ENCODE measurements around the gene FKBP5.
A peak's percentile ranks its signal among the peaks of the same experiment; 100 is the strongest.
"Not testable (repeated sequence)": the region's sequence is repeated elsewhere in the genome, so short reads cannot be mapped to it uniquely, and the experiment has no call there.

The FKBP5 gene

DNA sequence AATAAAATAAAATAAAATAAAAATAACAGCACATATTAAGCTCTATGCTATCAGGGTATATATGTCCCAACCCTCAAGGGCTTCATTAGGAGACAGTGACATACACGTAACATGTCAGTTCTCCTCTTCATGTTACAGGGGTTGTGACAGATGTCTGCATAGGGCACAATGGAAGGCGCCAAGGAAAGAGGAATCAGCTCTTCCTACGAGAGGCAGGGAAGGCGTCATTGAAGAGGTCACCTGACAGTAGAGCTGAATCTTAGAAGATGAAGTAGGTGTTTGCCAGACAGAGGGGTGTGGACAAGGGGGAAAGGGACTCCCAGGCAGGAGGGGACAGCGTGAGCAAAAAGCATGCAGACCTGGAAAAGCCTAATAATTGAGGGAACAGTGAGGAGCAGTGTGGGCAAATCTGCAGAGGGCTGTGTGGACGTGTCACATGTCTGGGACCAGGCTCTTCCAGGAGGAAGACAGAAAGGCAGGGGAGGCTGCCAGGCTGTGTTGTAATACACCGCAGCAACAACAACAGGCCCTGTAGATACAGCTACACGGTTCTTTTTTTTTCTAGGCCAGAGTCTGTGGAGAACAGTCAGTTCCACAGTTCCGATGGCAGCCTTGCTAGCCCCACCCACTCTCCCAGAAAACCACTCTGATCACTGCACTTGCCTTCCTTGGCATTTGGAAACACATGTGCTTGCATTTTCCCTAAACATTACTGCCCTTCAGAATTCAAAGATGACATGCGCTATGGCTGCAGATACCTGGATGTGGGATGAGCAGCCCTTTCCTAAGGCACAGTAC is 2.5 kb upstream of the FKBP5 start:
- no peak for DNase-seq (ENCODE audit: low read depth in 2 of 2)

DNA sequence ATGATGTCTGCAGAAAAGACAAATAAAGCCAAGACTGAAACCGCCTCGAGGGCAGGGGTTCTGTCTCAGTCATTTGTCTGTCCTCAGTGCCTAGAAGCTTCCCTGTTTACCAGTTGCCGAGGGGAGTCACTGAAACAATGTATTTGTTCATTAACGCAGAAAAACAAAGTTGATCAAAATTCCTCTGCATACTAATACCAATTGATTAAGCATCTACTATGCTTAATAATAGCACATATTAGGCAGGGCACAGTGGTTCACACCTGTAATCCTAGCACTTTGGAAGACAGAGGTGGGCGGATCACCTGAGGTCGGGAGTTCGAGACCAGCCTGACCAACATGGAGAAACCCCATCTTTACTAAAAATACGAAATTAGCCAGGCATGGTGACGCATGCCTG is 1.8 kb upstream of the FKBP5 start:
- no peak for DNase-seq (ENCODE audit: low read depth in 2 of 2)

DNA sequence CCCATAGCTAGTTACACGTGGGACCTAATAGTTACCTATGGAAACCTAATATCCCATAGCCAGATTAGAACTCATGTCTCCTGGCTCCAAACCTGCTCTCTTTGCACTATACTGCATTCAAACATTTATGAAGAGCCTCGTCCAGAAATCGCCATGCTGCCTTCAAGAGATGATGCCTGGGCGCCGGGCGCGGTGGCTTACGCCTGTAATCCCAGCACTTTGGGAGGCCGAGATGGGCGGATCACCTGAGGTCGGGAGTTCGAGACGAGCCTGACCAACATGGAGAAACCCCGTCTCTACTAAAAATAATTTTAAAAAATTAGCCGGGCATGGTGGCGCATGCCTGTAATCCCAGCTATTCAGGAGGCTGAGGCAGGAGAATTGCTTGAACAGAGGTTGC is 1.3 kb upstream of the FKBP5 start:
- not testable (repeated sequence) for DNase-seq (ENCODE audit: low read depth in 2 of 2)

DNA sequence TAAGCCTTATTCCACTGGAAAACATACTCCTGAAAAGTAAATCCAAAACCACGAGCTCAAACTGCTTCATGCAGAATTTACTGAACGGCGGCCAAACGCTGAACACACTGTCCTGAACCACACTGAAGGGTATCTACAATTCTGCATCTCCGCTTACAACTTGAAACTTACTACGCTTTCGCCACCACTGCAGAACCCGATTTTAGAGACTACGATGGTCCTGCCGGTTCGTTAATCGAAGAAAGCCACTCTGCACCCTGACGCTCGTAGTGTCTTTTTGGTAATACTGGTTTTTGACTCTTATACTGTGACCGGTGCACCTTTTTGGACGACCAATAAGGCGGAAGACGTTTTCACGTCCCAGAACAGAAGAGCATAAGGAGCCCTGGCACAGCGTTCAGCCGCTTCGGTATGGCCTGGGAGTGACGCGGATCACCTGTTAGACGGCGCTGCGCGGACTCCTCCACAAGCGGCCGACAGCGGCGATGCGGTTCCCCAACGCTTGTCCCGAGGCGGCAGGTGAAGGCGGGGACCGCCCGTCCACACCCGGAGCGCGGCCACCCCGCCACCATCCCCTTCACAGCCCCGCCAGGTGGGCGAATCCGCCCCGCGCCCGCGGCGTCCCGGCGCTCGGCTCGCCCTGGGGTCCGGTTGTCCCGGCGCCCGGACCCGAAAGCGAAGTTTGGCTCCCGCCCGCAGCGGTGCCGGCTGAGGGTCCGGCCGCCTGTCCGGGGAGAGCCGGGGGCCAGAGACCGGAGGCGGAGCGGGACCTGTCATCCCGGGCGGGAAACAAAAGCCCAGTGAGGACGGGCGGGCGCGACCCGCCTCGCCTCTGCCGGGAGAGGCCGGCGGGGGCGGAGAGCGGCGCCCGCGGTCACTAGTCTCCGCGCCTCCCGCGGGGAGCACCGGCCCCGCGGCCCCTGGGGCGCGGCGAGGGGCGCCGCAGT is 784 bp downstream of the FKBP5 start:
- DNase-seq (ENCODE audit: low read depth in 2 of 2) = peak in 1 of 2 donors; percentile 39

DNA sequence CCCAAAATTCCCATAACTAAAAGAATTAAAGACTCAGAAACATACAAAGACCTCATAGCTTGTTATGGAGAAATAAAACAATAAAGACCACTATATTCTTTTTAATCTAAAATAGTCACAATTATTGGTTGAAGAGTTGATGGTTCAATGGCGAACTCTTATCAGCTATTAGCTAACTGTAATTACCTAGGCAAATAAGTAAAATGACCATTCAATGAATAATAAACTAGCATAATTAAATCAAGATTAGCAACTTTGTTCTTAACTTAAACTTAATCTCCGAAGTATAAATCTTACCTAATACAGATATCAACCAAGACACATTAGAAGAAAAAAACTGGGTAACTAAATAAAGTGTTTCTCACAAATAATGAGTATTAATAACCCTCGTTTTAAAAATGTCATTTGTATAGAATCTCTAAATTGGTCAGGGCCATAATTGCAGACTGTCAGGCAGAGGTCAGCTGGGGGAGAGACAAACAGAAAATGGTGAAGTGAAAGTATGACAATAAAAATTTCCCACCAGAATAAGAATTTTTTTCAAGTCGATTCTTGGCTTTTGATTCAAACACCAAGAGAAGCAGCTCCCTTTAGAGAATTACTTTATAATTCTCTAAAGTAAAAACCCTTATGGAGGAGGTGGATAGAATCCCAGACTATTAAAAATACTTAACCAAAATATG is 1.7 kb downstream of the FKBP5 start:
- no peak for DNase-seq (ENCODE audit: low read depth in 2 of 2)

DNA sequence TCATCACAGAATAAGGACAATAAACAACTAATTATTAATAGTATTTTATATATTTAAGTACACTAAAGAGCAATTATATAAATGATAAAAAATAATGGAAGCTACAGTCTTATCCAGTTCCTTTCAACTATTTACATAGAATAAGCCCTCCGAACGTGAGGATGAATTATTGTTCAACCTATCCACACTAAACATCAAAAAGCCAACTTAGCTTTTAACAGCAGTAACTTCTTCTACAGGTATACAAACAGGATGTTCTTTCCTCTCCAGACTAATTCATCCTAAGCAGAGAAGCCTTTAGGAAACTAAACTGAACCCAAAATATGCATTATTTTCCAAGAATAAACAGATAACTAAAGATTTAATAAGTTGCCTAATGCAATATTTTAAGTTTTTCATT is 2.3 kb downstream of the FKBP5 start:
- DNase-seq (ENCODE audit: low read depth in 2 of 2) = no peak

DNA sequence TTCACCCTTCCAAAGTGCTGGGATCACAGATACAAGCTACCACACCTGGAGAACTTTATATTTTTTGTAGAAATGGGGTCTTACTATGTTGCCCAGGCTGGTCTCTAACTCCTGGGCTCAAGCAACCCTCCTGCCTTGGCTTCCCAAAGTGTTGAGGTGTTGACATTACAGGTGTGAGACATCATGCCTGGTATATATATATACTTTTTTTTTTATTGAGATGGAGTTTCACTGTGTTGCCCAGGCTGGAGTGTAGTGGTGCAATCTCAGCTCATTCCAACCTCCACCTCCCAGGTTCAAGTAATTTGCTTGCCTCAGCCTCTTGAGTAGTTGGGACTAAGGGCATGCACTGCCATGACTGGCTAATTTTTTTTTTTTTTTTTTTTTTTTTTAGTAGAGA is 5.4 kb downstream of the FKBP5 start:
- DNase-seq (ENCODE audit: low read depth in 2 of 2) = no peak

DNA sequence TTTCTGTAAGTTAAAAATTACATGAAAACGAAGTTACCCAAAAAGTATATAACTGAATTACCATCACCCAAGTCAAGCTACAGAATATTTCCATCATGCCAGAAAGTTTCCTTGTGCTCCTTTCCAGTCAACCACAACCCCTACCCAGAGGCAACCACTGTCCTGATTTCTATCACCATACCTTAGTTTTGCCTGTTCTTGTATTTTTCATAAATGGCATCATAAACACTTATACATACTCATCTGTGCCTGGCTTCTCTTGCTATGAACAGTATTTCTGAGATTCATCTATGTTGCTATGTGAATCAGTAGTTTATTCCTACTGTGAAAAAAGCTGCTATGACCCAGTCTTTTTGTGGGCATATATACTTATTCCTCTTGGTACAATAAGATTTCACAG is 7.4 kb downstream of the FKBP5 start:
- DNase-seq (ENCODE audit: low read depth in 2 of 2) = no peak

DNA sequence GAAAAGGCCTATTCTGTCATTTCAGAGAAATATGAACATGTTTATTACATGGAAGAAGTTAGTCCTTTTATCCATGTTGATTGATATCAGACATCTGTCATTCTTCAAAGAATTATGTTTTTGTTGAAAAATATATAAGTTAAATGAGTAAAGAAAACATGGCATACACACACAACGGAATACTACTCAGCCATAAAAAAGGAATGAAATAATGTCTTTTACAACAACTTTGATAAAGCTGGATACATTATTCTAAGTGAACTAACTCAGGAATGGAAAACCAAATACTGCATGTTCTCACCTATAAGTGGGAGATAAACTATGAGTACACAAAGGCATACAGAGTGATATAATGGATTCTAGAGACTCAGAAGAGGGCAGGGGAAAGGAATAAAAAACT is 9.3 kb downstream of the FKBP5 start:
- DNase-seq (ENCODE audit: low read depth in 2 of 2) = no peak

DNA sequence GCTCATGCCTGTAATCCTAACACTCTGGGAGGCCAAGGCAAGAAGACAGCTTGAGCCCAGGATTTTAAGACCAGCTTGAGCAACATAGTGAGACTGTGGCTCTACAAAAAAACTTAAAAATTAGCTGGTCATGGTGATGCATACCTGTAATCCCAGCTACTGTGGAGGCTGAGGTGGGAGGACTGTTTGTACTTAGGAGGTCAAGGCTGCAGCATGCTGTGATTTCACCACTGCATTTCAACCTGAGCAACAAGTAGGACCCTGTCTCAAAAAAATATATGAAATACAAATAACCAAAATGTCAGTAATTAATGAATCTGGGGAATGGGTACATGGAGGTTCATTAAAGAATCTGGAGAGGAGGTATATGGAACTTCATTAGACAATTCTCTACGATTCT is 9.9 kb downstream of the FKBP5 start:
- no peak for DNase-seq (ENCODE audit: low read depth in 2 of 2)

DNA sequence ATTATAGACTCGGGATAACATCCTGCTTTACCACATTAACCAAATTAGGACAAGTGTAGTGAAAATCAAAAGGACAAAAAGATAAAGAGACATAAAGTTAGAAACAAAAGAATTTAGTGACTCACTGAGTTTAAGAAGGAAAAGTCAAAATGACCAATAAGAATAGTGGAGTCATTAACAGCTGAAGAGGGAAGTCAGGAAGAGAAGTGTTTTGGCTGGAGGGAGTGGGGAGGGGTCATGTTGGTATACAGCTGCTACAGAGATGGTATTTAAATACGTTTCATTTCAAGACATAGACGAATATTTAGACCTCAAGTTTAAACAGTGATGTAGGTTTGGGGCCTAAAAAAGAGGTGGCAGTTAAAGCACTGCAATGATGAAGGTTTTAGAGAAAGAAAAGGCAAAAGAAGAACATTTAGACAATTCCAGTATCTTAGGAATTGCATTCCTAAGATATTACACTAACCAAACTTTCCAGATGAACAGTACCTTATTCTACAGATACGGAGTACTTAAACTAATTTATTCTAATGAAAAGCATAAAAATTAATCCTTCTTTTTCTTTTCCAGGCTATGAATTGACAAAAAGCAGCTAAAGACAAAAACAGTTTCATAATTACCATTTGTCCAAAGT is 10.6 kb downstream of the FKBP5 start:
- no peak for DNase-seq (ENCODE audit: low read depth in 2 of 2)

DNA sequence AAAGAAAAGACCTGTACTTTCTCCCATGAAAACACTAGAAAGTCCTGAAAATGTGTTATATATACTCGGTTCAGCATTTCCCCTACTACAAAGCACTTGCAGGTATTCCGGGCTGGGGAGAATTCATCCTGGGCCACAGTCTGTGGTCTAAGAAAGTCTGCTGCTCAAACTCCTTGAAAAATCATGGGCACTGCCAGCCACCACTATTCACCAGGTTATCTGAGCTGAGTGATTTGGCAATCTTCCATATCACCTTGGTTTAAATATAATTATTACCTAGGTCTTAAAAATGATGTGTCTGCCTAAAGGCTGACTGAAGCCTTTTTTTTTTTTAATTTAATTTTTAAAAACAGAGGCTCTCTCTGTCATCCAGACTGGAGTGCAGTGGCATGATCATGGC is 11.3 kb downstream of the FKBP5 start:
- DNase-seq (ENCODE audit: low read depth in 2 of 2) = no peak

DNA sequence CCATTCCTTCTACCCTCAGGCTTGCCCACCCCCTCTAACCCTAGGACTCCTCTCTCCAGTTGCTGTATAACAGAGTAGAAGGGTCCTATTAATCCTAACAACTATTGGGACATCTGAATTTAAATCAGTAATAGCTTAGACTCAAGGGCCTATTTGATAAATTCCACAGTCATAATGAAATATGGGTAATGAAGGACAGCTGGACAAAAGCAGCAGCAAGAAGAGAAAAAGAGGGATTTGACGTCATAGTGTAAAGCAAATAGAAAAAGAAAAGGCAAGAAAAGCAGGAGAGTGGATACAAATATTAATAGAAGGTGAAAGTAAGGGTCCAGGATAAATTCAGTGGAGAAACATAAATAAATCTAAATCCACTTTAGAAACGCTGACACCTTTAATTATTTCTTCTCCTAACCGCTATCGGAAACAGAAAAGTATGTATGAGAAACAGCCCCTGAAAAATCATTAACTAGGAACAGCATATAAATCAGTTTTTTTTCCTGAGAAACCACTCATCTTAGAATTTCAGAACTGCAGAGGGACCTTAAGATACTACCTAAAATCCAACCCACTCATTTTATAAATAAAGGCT is 12.8 kb downstream of the FKBP5 start:
- DNase-seq (ENCODE audit: low read depth in 2 of 2) = no peak

DNA sequence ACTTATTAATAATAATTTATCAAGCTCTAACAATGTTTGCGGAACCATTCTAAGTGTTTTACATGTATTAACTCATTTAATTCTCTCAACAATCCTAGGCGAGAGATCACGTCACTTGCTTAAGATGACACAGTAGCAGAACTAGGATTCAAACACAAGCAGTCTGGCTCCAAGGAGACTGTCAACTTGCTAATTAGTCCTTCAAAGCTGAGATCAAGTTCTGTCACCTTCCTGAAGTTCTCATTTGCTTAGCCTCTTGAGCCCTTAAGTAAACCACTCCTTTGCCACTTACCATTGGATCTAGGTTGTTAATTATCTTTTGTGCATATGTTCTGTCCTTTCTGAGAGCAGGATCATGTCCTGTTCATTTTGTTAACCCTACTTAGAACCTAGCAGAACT is 14.1 kb downstream of the FKBP5 start:
- DNase-seq (ENCODE audit: low read depth in 2 of 2) = no peak

DNA sequence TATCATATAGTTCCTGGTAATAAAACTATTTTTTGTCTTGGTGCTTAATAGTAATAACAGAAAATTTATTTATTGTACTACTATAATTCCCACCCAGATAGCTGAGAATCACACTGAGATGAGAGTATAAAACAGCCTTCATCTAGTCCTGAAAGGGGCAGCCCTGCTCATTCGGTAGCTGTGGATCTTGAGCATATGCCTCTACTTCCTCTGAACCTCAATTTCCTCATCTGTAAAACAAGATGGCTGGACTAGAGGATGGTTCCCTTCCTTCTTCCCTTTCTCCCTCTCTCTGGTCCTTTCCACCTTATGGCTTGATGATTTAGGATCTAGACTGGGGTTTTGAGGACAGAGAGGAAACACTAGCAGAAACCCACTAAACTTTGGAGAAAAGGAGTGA is 15.0 kb downstream of the FKBP5 start:
- DNase-seq (ENCODE audit: low read depth in 2 of 2) = no peak

DNA sequence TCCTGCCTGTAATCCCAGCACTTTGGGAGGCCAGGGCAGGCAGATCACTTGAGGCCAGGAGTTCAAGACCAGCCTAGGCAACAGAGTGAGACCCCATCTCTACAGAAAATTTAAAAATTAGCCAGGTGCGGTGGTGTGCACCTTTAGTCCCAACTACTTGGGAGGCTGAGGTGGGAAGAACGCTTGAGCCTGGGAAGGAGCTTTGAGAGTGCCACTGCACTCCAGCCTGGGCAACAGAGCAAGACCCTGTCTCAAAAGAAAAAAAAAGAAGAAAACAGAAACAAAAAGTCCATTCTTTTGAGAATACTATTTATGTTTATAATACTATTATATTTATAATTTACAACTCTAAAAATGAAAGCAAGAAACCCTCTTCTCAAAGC is 15.4 kb downstream of the FKBP5 start:
- not testable (repeated sequence) for DNase-seq (ENCODE audit: low read depth in 2 of 2)

DNA sequence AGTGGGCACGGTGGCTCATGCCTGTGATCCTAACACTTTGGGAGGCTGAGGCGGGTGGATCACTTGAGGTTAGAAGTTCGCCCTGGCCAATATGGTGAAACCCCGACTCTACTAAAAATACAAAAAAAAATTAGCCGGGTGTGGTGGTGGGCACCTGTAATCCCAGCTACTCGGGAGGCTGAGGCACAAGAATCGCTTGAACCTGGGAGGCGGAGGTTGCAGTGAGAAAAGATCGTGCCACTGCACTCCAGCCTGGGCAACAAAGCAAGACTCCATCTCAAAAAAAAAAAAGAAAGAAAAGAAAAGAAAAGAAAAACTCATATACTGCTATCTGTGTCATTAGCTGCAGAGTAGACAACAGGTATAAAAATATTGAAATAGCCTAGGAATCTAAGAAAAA is 18.3 kb downstream of the FKBP5 start:
- not testable (repeated sequence) for DNase-seq (ENCODE audit: low read depth in 2 of 2)

DNA sequence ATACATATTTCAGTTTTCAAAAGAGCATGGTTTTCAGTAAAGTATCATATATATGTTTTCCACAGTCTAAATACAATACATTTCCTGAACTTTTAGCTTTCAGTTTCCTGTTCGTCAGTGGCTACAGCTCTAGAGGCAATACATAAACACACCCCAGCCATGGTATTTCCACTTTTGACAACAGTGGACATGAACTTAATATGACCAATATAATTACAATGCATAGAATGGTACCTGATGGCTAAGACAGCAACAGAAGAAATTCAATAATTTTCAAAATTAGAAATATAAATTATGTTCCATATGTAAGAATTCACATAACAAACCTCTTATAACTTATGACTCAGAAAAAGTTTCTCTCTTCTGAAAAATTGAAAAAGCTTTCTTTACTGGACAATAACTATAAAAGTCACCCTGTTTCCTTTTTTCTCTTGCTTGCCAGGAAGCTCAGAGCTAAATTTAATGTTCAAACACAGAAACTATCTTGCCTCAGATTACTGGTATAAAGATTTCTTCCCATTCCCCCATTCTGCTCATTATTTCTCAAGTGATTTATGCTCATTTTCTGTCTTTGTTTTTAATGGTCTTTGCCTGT is 19.2 kb downstream of the FKBP5 start:
- no peak for DNase-seq (ENCODE audit: low read depth in 2 of 2)

DNA sequence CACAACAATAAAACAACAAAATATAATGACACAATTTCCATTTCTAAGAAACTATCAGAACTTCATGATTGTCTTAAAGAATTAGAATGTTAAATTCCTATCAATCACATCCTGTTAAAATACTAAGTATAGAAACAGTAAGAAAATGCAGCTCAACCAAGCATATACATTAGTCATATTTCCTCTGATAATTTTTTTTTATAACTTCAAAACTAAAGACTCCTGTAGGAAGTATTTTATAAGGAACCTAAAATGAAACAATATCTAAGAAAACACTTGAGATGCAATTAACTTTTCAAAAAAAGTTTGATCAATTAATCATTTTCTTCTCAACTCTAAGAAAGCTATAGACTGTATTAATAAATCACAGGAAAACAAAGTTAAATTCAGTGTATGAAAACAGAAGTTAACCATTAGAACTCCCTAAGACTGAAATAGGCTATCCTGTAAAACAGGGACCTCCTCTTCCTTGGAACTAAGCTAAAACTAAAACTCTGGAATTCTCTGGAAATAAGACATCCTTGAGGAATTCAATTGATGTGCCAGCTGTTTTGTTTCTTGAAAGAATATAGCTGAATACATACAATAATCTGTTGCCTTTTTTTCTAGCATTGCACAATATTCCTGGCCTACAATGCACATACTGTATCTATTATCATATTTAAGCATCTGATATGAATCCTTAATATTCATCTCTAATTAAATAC is 19.8 kb downstream of the FKBP5 start:
- no peak for DNase-seq (ENCODE audit: low read depth in 2 of 2)

DNA sequence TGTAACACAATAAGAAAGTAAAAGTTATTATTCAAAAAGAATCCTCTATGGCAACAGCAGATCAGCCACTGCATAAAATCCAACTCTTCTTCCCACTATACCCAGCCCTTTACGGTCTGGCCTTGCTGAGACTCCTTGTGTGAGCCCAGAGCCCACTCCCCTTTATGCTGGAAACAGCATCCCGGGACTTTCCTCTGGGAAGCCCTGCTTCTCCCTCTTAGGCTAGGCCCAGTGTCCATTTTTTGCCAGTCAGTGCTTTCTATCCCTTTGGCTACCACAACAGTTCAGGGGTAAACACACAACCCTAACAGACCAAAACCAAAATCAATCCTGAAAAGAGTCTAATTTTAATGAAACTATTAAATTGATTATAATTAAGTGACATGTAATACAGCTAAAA is 20.6 kb downstream of the FKBP5 start:
- DNase-seq (ENCODE audit: low read depth in 2 of 2) = no peak

DNA sequence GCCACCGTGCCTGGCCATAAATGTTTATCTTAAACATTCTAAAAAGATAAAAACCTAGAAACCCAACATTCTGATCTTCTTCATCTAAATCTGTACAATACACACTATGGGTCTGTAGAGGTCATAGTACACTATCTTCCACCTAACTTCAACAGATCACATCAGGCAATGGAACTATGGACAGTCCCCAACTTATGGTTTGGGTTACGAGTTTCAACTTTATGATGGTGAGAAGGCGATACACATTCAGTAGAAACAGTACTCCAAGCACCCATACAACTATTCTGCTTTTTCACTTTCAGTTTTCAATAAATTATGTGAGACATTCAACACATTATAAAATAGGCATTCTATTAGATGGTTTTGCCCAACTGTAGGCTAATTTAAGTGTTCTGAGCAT is 23.1 kb downstream of the FKBP5 start:
- no peak for DNase-seq (ENCODE audit: low read depth in 2 of 2)
